GM21737 (cell line): ENCODE data around the gene PLXNC1.

Experiments
- ATAC-seq: cut with Tn5 transposase; IDR thresholded peaks from one replicate; pipeline ENCODE4 v1.9.1; 2021; ENCODE audit warnings: mild to moderate bottlenecking, moderate library complexity; ENCODE audit not compliant: unreplicated experiment

PLXNC1 gene

DNA sequence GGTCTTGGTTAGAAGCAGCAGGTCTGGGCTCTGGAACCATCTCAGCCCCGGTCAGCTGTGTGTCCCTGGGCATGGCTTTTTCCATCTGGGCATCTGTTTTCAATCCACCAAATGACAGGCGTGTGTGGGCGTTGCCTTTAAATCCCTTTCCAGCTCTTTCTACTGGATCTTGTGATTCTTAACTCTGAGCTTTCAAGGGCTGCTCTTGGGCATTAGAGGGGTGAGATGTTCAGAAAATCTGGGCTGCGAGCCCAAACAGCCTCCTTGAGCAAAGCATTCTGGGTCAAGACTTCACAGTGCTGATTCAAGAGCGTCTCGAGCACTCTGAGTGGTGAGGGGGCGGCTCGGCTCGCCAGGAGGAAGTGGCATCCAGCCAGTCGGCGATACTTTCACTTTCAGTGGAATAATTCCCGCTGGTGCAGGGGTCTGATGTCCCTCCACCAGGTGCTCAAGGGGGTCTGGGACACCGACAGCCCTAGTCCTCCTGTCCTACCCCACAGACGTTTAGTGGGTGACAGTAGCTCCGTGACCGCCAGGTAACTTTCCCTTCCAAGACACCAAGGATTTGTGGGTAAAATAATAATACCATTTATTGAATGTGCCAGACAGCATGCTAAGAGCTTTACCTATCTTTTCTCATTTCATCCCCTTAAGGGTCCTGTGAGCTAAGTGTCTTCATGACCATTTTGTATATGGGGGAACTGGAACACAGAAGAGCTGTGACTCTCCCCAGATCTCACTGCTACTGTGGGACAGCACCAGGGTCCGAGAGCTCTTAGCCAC is 114.0 kb downstream of the PLXNC1 start:
- peak; percentile 40 for ATAC-seq

DNA sequence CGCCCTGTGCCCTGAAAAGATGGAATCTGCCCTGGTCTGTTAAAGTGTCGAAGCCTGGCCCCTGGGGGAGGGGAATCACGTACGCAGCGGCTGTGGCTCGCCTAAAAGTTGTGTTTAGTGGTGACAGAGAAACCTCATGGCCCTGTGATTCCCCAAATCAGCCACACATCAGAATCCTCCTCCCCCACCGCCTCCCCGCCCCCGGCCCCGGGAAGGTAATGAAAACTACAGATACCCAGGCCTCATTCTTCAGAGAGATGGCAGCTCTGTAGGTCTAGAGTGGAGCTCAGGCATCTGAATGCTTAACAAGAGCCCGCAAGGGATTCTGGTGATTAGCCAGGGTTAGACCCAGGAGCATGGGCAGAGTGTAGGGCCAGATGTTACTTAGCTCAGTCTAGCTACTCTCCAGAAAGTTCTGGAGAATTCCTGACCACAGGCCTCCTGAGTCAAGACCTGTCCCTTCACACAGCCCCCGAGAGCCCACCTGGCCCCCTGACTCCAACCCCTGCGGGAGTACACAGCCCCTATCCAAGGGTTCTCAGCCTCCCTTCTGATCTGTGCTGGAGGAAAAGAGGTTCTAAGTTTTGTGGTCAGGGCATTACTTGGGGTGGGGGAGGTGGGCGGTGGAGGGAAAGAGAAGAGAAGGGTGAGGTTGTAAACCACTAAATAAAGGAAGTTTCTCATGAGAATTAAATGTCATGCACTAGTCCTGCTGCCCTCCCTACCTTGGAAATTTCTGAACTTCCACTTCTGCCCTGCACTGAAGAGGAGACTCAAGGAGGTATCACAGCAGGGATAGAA is 114.8 kb downstream of the PLXNC1 start:
- ATAC-seq, result peak; percentile 32

- ATAC-seq, result no peak
Observed at GRCh38 chr12:94263905-94264561, 115.7 kb downstream of the PLXNC1 start.

GRCh38 chr12:94264736-94265485 is 116.5 kb downstream of the PLXNC1 start:
- ATAC-seq, result no peak

- ATAC-seq, result no peak
Observed at GRCh38 chr12:94265539-94265938, 117.2 kb downstream of the PLXNC1 start.

GRCh38 chr12:94265966-94266745 is 117.8 kb downstream of the PLXNC1 start:
- no peak for ATAC-seq

- no peak for ATAC-seq
Observed at GRCh38 chr12:94266796-94267536, 118.6 kb downstream of the PLXNC1 start.

DNA sequence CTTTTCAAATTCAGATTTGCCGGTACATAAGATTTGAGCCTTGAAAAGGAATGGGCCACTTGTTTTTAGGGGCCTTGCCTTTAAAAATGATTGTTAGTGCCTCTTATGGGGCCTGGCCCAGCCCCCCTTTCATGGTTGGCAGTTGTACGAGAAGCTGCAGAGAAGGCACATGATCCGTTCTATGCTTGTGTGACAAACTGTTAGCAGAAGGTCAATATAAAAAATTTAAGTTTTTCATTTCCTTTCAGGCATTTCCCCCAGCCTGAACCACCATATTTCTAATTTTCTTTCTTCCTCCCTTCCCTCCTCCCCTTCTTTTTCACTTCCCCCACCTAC is 119.1 kb downstream of the PLXNC1 start:
- ATAC-seq, result no peak

DNA sequence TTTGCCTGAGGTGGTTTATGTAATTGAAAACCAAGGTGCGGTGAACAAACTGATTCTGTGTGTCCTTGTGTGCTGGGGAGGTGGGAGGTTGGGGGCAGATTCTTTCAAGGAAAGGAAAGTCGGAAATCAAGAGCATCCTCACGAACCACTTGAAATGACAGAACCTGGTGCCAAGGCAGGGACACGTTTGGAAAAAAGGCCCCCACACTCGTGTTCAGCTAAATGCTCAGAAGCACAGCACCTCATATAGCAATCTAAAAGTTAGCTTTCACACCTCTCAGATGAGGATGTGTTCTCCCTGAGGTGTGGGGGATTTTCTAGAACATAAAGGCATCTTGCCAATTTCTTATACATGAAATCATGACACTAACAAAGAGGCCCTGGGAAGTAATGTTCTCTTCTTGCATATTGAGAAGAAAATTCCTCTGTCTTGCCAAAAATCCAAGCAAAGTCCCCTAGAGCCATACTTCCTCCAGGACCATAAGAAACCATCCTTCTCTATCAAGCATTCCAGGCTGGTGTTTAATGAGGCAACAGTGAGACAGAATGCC is 119.6 kb downstream of the PLXNC1 start:
- no peak for ATAC-seq

DNA sequence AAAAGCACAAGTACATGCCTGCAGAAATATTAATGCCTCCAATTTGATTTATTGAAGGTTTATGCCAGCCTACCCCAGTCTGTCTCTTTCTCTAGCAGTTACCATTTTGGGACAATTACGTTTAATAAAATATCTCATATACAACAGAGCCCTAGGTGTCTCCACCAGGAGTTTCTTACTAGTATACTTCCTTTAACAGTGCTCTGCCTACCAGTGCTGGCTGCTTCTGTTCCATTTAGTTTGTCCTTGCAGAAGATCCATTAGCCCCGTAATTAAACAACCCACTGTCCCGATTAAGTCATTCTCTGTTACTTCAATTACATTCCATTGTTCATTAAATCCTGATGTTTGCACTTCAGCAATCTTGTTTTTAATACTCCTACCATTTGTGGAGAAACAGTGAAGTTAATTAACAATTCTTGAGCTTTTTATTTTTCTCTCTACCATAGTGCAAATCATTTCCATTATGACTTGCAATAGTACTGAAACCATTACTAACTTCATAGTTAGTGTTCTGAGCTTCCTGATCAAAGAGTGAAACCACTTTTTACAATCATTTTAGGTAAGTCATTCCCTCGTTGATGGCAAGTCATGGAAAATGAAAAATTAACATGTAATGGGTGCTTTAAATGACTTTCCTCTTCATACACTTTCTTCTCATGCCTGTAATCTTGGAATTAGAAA is 121.1 kb downstream of the PLXNC1 start:
- peak; percentile 46 for ATAC-seq

DNA sequence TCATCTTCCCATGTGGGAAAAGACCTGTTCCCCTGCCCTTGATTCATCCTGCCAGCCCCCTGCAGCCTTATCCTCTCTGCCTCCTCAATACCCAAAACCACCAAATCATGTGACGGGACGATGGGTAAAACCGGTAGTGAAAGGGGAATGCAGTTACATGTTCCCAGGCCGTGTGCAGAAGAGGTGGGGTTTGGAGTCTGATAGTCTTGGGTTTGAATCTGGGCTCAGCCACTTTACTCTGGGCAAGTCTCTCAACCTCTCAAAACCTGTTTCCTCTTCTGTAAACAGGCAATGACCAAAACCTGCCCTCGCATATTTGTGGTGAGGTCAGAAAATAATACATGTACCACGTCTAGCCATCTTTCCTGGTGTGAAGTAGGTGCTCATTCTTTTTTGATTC is 123.0 kb downstream of the PLXNC1 start:
- no peak for ATAC-seq

DNA sequence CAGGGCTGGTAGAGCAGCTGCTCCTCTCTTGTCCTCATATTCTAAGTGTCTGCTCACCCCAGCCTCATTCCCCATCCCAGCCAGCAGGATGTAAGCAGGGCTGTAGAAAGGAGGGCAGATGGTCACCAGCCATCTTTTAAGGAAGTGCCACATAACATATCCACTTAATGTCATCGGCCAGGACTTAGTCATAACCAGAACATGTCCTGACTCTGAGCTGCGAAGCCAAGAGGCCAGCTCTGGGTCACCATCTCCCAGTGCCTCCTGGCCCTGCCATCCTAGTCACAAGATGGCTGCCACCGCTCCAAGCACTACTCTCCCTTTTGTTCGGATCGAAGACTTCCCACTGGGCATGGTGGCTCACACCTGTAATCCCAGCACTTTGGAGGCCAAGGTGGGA is 123.9 kb downstream of the PLXNC1 start:
- no peak for ATAC-seq

DNA sequence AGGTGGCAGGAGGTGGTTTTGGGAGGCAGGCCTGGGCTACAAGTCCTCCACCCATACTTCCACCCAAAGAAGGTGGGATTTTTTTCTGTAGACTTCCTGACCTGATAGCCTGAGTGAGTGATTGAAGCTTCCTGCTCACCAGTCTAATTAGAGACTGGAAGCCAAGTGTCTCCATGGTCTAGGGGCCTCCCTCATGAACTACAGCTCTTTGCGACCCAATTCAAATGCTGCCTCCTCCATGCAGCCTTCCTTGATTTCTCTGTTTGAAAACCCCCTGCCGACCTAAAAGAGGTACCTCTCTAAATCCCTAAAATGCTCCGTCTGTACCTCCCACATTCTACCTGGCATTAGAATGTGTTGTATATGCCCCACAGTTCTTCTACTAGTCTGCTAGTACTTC is 124.9 kb downstream of the PLXNC1 start:
- no peak for ATAC-seq

DNA sequence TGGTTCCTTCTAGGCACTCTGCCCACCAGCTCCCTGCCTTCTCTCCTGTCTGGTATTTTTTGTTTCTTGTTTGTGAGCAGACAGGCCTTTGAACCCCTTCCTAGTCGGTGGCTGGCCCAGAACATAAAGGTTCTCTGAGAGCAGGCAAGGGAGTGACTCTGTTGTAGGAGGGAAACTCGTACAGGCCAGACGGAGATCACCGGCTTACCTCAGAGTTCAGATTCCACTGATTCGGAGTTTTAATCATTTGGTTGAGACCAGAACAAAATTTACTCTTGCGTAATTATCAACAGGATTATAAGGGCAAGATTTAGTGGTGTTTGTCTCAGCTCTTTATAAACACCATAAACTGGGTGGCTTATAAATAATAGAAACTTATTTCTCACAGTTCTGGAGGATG is 128.3 kb downstream of the PLXNC1 start:
- no peak for ATAC-seq

- no peak for ATAC-seq
Observed at GRCh38 chr12:94277426-94278000, 129.1 kb downstream of the PLXNC1 start.

GRCh38 chr12:94280063-94280462 is 131.7 kb downstream of the PLXNC1 start:
- ATAC-seq, result no peak

DNA sequence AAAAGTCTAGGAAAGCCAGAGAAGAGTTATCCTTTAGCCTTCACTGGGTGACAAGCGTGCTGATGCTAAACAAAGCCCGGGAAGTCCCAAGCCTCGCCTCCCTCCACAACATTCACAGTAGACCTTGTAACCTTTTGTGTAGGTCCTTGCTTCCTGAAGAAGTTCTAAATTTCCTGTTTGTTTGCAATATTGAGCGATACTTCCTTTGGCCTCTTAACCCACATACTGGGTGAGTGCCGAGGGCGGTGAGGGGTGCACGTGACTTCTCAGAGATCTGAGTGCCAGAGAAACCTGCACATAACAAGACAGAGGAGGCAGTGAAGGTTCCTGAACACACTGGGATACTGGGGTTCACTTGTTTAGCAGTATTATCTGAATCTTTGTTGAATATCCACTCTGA is 134.3 kb downstream of the PLXNC1 start:
- ATAC-seq, result no peak

DNA sequence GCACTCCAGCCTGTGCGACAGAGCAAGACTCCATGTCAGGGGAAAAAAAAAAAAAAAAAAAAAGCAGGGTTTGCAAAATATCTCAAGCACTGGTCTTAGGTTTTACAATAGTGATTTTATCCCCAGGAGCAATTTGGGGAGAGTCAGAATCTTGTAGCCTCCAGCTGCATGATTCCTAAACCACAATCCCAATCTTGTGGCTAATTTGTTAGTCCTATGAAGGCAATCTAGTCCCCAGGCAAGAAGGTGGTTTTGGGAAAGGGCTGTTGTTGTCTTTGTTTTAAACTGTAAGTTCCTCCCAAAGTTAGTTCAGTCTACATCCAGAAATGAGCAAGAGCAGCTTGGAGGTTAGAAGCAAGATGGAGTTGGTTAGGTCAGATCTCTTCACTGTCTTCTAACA is 135.7 kb downstream of the PLXNC1 start:
- no peak for ATAC-seq
